ENCODE data around the gene ANKMY1.
A peak's percentile ranks its signal among the peaks of the same experiment; 100 is the strongest.
"Not testable (repeated sequence)": the region's sequence is repeated elsewhere in the genome, so short reads cannot be mapped to it uniquely, and the experiment has no call there.

Gene ANKMY1

GRCh38 chr2:240554767-240555493 is 2.9 kb downstream of the ANKMY1 start:
- peaks cover 81% of the 10 kb centered on the region for H3K36me3 Mint-ChIP-seq (ENCODE audit: low read depth)
- H3K4me1 Mint-ChIP-seq (ENCODE audit: low read depth) = peaks cover 55% of the 10 kb centered on the region
- intact Hi-C loops (cut with micrococcal nuclease) = no loop called here

GRCh38 chr2:240553956-240554480 is 3.8 kb downstream of the ANKMY1 start:
- H3K4me1 Mint-ChIP-seq (ENCODE audit: low read depth) = peaks cover 47% of the 10 kb centered on the region
- no peaks in the 10 kb centered on the region for H3K27me3 Mint-ChIP-seq
- no peak overlapping the region for H3K27ac Mint-ChIP-seq
- H3K4me3 Mint-ChIP-seq = no peak overlapping the region
- intact Hi-C loops (cut with micrococcal nuclease) = no loop called here
- peaks cover 77% of the 10 kb centered on the region for H3K36me3 Mint-ChIP-seq (ENCODE audit: low read depth)
- no peaks in the 10 kb centered on the region for H3K9me3 Mint-ChIP-seq

More at GRCh38 chr2:240554767-240555493, 2.9 kb downstream of the ANKMY1 start:
- H3K27ac Mint-ChIP-seq = no peak overlapping the region
- no peak overlapping the region for H3K4me3 Mint-ChIP-seq
- H3K9me3 Mint-ChIP-seq = no peaks in the 10 kb centered on the region
- no peaks in the 10 kb centered on the region for H3K27me3 Mint-ChIP-seq

- Mint-ChIP-seq H3K27ac (peak overlapping the region; percentile 75), H3K4me3 (no peak overlapping the region), H3K27me3 (no peaks in the 10 kb centered on the region), H3K36me3 (ENCODE audit: low read depth) (peaks cover 76% of the 10 kb centered on the region), H3K9me3 (no peaks in the 10 kb centered on the region), H3K4me1 (ENCODE audit: low read depth) (peaks cover 29% of the 10 kb centered on the region)
- intact Hi-C loops (cut with micrococcal nuclease) = no loop called here
These were observed 6.0 kb downstream of the ANKMY1 start for GRCh38 chr2:240551811-240552210.

GRCh38 chr2:240551288-240551687 is 6.5 kb downstream of the ANKMY1 start:
- peaks cover 76% of the 10 kb centered on the region for H3K36me3 Mint-ChIP-seq (ENCODE audit: low read depth)
- no peaks in the 10 kb centered on the region for H3K27me3 Mint-ChIP-seq
- intact Hi-C loops (cut with micrococcal nuclease) = no loop called here
- peaks cover 24% of the 10 kb centered on the region for H3K4me1 Mint-ChIP-seq (ENCODE audit: low read depth)
- H3K9me3 Mint-ChIP-seq = no peaks in the 10 kb centered on the region
- peak overlapping the region; percentile 75 for H3K27ac Mint-ChIP-seq
- no peak overlapping the region for H3K4me3 Mint-ChIP-seq

- peaks cover 13% of the 10 kb centered on the region for H3K9me3 Mint-ChIP-seq
- no peak overlapping the region for H3K4me3 Mint-ChIP-seq
- intact Hi-C loops (cut with micrococcal nuclease) = no loop called here
- no peaks in the 10 kb centered on the region for H3K4me1 Mint-ChIP-seq (ENCODE audit: low read depth)
- no peaks in the 10 kb centered on the region for H3K27me3 Mint-ChIP-seq
- H3K36me3 Mint-ChIP-seq (ENCODE audit: low read depth) = peaks cover 83% of the 10 kb centered on the region
- no peak overlapping the region for H3K27ac Mint-ChIP-seq
These were observed 17.9 kb downstream of the ANKMY1 start for GRCh38 chr2:240539906-240540305.

GRCh38 chr2:240539101-240539500 is 18.7 kb downstream of the ANKMY1 start:
- intact Hi-C loops (cut with micrococcal nuclease); H3K27ac Mint-ChIP-seq; H3K27me3 Mint-ChIP-seq; H3K4me1 Mint-ChIP-seq (ENCODE audit: low read depth); H3K4me3 Mint-ChIP-seq: not testable (repeated sequence)
- H3K36me3 Mint-ChIP-seq (ENCODE audit: low read depth) = peaks cover 84% of the 10 kb centered on the region
- H3K9me3 Mint-ChIP-seq = peaks cover 16% of the 10 kb centered on the region

- intact Hi-C loops (cut with micrococcal nuclease) = no loop called here
- Mint-ChIP-seq H3K4me1 (ENCODE audit: low read depth) (no peaks in the 10 kb centered on the region), H3K4me3 (no peak overlapping the region), H3K27me3 (no peaks in the 10 kb centered on the region), H3K36me3 (ENCODE audit: low read depth) (peaks cover 87% of the 10 kb centered on the region), H3K9me3 (peaks cover 25% of the 10 kb centered on the region), H3K27ac (no peak overlapping the region)
These were observed 19.6 kb downstream of the ANKMY1 start for GRCh38 chr2:240538031-240538780.

- Mint-ChIP-seq H3K27me3 (no peaks in the 10 kb centered on the region), H3K4me3 (no peak overlapping the region), H3K36me3 (ENCODE audit: low read depth) (peaks cover 96% of the 10 kb centered on the region), H3K9me3 (peaks cover 56% of the 10 kb centered on the region), H3K27ac (no peak overlapping the region), H3K4me1 (ENCODE audit: low read depth) (no peaks in the 10 kb centered on the region)
- intact Hi-C loops (cut with micrococcal nuclease) = no loop called here
These were observed 25.6 kb downstream of the ANKMY1 start for GRCh38 chr2:240532031-240532775.

- intact Hi-C loops (cut with micrococcal nuclease) = no loop called here
- Mint-ChIP-seq H3K27me3 (no peaks in the 10 kb centered on the region), H3K9me3 (peaks cover 68% of the 10 kb centered on the region), H3K4me3 (no peak overlapping the region), H3K27ac (no peak overlapping the region), H3K36me3 (ENCODE audit: low read depth) (peaks cover 96% of the 10 kb centered on the region), H3K4me1 (ENCODE audit: low read depth) (no peaks in the 10 kb centered on the region)
These were observed 26.8 kb downstream of the ANKMY1 start for GRCh38 chr2:240531038-240531437.

- H3K36me3 Mint-ChIP-seq (ENCODE audit: low read depth) = peaks cover 98% of the 10 kb centered on the region
- H3K27ac Mint-ChIP-seq = peak overlapping the region; percentile 5
- intact Hi-C loops (cut with micrococcal nuclease) = no loop called here
- peaks cover 76% of the 10 kb centered on the region for H3K9me3 Mint-ChIP-seq
- no peaks in the 10 kb centered on the region for H3K27me3 Mint-ChIP-seq
- H3K4me3 Mint-ChIP-seq = no peak overlapping the region
- H3K4me1 Mint-ChIP-seq (ENCODE audit: low read depth) = no peaks in the 10 kb centered on the region
These were observed 27.6 kb downstream of the ANKMY1 start for GRCh38 chr2:240530181-240530580.

- Mint-ChIP-seq H3K36me3 (ENCODE audit: low read depth) (peaks cover 98% of the 10 kb centered on the region), H3K4me1 (ENCODE audit: low read depth) (no peaks in the 10 kb centered on the region), H3K27me3 (no peaks in the 10 kb centered on the region), H3K9me3 (peaks cover 84% of the 10 kb centered on the region), H3K27ac (peak overlapping the region; percentile 5), H3K4me3 (no peak overlapping the region)
- intact Hi-C loops (cut with micrococcal nuclease) = no loop called here
These were observed 28.3 kb downstream of the ANKMY1 start for GRCh38 chr2:240529344-240529999.

GRCh38 chr2:240528406-240529040 is 29.3 kb downstream of the ANKMY1 start:
- H3K4me3 Mint-ChIP-seq = no peak overlapping the region
- H3K27ac Mint-ChIP-seq = no peak overlapping the region
- peaks cover 84% of the 10 kb centered on the region for H3K9me3 Mint-ChIP-seq
- peaks cover 98% of the 10 kb centered on the region for H3K36me3 Mint-ChIP-seq (ENCODE audit: low read depth)
- no peaks in the 10 kb centered on the region for H3K4me1 Mint-ChIP-seq (ENCODE audit: low read depth)
- intact Hi-C loops (cut with micrococcal nuclease) = no loop called here
- no peaks in the 10 kb centered on the region for H3K27me3 Mint-ChIP-seq

GRCh38 chr2:240527153-240527750 is 30.5 kb downstream of the ANKMY1 start:
- Mint-ChIP-seq H3K27me3 (no peaks in the 10 kb centered on the region), H3K27ac (no peak overlapping the region), H3K36me3 (ENCODE audit: low read depth) (peaks cover 98% of the 10 kb centered on the region), H3K4me3 (no peak overlapping the region), H3K4me1 (ENCODE audit: low read depth) (no peaks in the 10 kb centered on the region), H3K9me3 (peaks cover 84% of the 10 kb centered on the region)
- intact Hi-C loops (cut with micrococcal nuclease) = no loop called here
